C1 segment of cervical spinal cord (tissue), 14 donors: ENCODE measurements around the gene TF.

Source experiments
- DNase-seq, 14 donors: peaks; one replicate each; lab custom pipeline; 2025; lab: John Stamatoyannopoulos, UW

TF gene

GRCh38 chr3:133805384-133805701 is 59.1 kb downstream of the TF start:
- DNase-seq = no peak

GRCh38 chr3:133805702-133806475 is 59.7 kb downstream of the TF start, which contains the start of gene SRPRB:
Gene SRPRB, plus strand, starts transcription at chr3:133805815. Its CDS starts 34 bp downstream, at chr3:133805849.
- peak; percentile 45 to 95 (median 89) for DNase-seq

- no peak for DNase-seq
Observed at GRCh38 chr3:133812872-133813271, 66.7 kb downstream of the TF start.

- no peak for DNase-seq
Observed at GRCh38 chr3:133815386-133815785, 69.2 kb downstream of the TF start.

GRCh38 chr3:133820129-133820528 is 73.9 kb downstream of the TF start:
- DNase-seq = no peak

GRCh38 chr3:133820889-133821675 is 74.9 kb downstream of the TF start:
- no peak for DNase-seq

- DNase-seq = peak in 4 of 14 donors; percentile 2 to 44 (median 12)
Observed at GRCh38 chr3:133821767-133822638, 75.8 kb downstream of the TF start.

GRCh38 chr3:133824961-133825485 is 78.8 kb downstream of the TF start:
- no peak for DNase-seq

GRCh38 chr3:133825969-133826727 is 80.0 kb downstream of the TF start:
- DNase-seq = no peak

GRCh38 chr3:133827136-133827535 is 80.9 kb downstream of the TF start:
- peak in 1 of 14 donors; percentile 88 for DNase-seq

GRCh38 chr3:133827684-133828083 is 81.5 kb downstream of the TF start:
- DNase-seq = no peak

- peak in 1 of 14 donors; percentile 82 for DNase-seq
Observed at GRCh38 chr3:133828576-133829309, 82.5 kb downstream of the TF start.

- DNase-seq = peak in 1 of 14 donors; percentile 82
Observed at GRCh38 chr3:133829310-133829707, 83.1 kb downstream of the TF start.

- DNase-seq = no peak
Observed at GRCh38 chr3:133830071-133830470, 83.9 kb downstream of the TF start.

- no peak for DNase-seq
Observed at GRCh38 chr3:133831966-133832801, 86.0 kb downstream of the TF start.

- no peak for DNase-seq
Observed at GRCh38 chr3:133832802-133833144, 86.6 kb downstream of the TF start.

- DNase-seq = no peak
Observed at GRCh38 chr3:133833267-133833666, 87.1 kb downstream of the TF start.

GRCh38 chr3:133833880-133834620 is 87.9 kb downstream of the TF start:
- DNase-seq = no peak
